Progenitor cell of endocrine pancreas (in vitro differentiated cells): ENCODE measurements around the gene DIAPH2. TPM values are rescaled to one million over a fixed set of nuclear protein-coding genes. Genes with fewer than 3 reads are reported as not detected.

Experiments
- DNase-seq: peaks from one replicate; pipeline ENCODE4 v3.0.0; 2021; ENCODE audit warnings: low spot score; ENCODE audit not compliant: unreplicated experiment
- H3K27ac Mint-ChIP-seq: 2 replicates; pipeline ENCODE4 v1.8.0; 2021; ENCODE audit warnings: mild to moderate bottlenecking, moderate library complexity, mixed read lengths
- H3K27me3 Mint-ChIP-seq: 2 replicates; pipeline ENCODE4 v1.8.0; 2021; ENCODE audit warnings: mixed read lengths
- H3K36me3 Mint-ChIP-seq: 2 replicates; pipeline ENCODE4 v1.8.0; 2022; ENCODE audit warnings: mixed read lengths; ENCODE audit not compliant: insufficient read depth
- H3K4me1 Mint-ChIP-seq: 2 replicates; pipeline ENCODE4 v1.8.0; 2021; ENCODE audit warnings: low read depth, mixed read lengths
- H3K4me3 Mint-ChIP-seq: 2 replicates; pipeline ENCODE4 v1.8.0; 2021; ENCODE audit warnings: low read depth, mild to moderate bottlenecking, moderate library complexity, mixed read lengths
- H3K9me3 Mint-ChIP-seq: 2 replicates; pipeline ENCODE4 v1.8.0; 2021; ENCODE audit warnings: low read depth, mixed read lengths
- CTCF ChIP-seq: fragments of 200-600 bp; sonication (generic); IDR thresholded peaks from one replicate; pipeline ENCODE4 v1.5.0; 2021; ENCODE audit warnings: antibody characterized with exemption, mild to moderate bottlenecking; ENCODE audit not compliant: unreplicated experiment
- total RNA-seq: library from RNA; stranded (reverse); gene quantifications from 2 replicates; pipeline ENCODE4 v1.2.1, GENCODE V29; 2021

The DIAPH2 gene
- total RNA-seq, 1 donor from 2014 or later: 29.7 TPM

- no peak overlapping the region for H3K4me3 Mint-ChIP-seq
- no peaks in the 10 kb centered on the region for H3K36me3 Mint-ChIP-seq
- no peak for TF ChIP-seq CTCF
- peaks cover 10% of the 10 kb centered on the region for H3K4me1 Mint-ChIP-seq
- no peak for DNase-seq
- no peaks in the 10 kb centered on the region for H3K27me3 Mint-ChIP-seq
- no peaks in the 10 kb centered on the region for H3K9me3 Mint-ChIP-seq
- H3K27ac Mint-ChIP-seq: no peak overlapping the region
Observed at GRCh38 chrX:97155816-97156215, 471.2 kb downstream of the DIAPH2 start.

- Mint-ChIP-seq H3K4me3 (no peak overlapping the region), H3K36me3 (no peaks in the 10 kb centered on the region)
Observed at GRCh38 chrX:97158269-97158668, 473.6 kb downstream of the DIAPH2 start.

GRCh38 chrX:97159916-97160800, 475.5 kb downstream of the DIAPH2 start:
- no peak for DNase-seq
- Mint-ChIP-seq H3K4me3 (no peak overlapping the region), H3K4me1 (peaks cover 10% of the 10 kb centered on the region), H3K27me3 (no peaks in the 10 kb centered on the region), H3K27ac (no peak overlapping the region), H3K36me3 (no peaks in the 10 kb centered on the region), H3K9me3 (no peaks in the 10 kb centered on the region)
- no peak for TF ChIP-seq CTCF

More at GRCh38 chrX:97158269-97158668, 473.6 kb downstream of the DIAPH2 start:
- DNase-seq: no peak
- no peak for TF ChIP-seq CTCF
- Mint-ChIP-seq H3K4me1 (peaks cover 10% of the 10 kb centered on the region), H3K27ac (no peak overlapping the region), H3K27me3 (no peaks in the 10 kb centered on the region), H3K9me3 (no peaks in the 10 kb centered on the region)

GRCh38 chrX:97167333-97167732, 482.7 kb downstream of the DIAPH2 start:
- no peak overlapping the region for H3K27ac Mint-ChIP-seq
- H3K4me1 Mint-ChIP-seq: no peaks in the 10 kb centered on the region
- H3K27me3 Mint-ChIP-seq: no peaks in the 10 kb centered on the region
- no peak for DNase-seq
- H3K9me3 Mint-ChIP-seq: peaks cover 3% of the 10 kb centered on the region
- H3K4me3 Mint-ChIP-seq: no peak overlapping the region
- no peak for TF ChIP-seq CTCF
- H3K36me3 Mint-ChIP-seq: no peaks in the 10 kb centered on the region

GRCh38 chrX:97168646-97169045, 484.0 kb downstream of the DIAPH2 start:
- Mint-ChIP-seq H3K9me3 (peaks cover 3% of the 10 kb centered on the region), H3K27ac (no peak overlapping the region), H3K4me1 (no peaks in the 10 kb centered on the region)

More at GRCh38 chrX:97168646-97169045, 484.0 kb downstream of the DIAPH2 start:
- Mint-ChIP-seq H3K27me3 (no peaks in the 10 kb centered on the region), H3K36me3 (no peaks in the 10 kb centered on the region), H3K4me3 (no peak overlapping the region)
- no peak for TF ChIP-seq CTCF
- no peak for DNase-seq
